GM12865 (cell line): ENCODE results near the gene SPATA7.

ENCODE experiments used
- DNase-seq: peaks from one replicate; pipeline ENCODE4 v3.0.0; 2010; ENCODE audit warnings: low read depth
- H3K4me3 ChIP-seq: 2 replicates; pipeline ENCODE4 v1.5.1; 2011; ENCODE audit warnings: mild to moderate bottlenecking, low read depth, low read length, control low read depth
- TF ChIP-seq, protein P1 (sequence below): IDR thresholded peaks from 2 replicates; pipeline ENCODE4 v1.5.1; 2011; ENCODE audit warnings: low read length, control low read depth, low read depth, inconsistent platforms; ENCODE audit not compliant: insufficient read depth; ENCODE audit errors: missing control alignments

Gene SPATA7

GRCh38 chr14:88352698-88353097, 32.8 kb upstream of the SPATA7 start:
- DNase-seq: no peak
- TF ChIP-seq, protein P1, sequence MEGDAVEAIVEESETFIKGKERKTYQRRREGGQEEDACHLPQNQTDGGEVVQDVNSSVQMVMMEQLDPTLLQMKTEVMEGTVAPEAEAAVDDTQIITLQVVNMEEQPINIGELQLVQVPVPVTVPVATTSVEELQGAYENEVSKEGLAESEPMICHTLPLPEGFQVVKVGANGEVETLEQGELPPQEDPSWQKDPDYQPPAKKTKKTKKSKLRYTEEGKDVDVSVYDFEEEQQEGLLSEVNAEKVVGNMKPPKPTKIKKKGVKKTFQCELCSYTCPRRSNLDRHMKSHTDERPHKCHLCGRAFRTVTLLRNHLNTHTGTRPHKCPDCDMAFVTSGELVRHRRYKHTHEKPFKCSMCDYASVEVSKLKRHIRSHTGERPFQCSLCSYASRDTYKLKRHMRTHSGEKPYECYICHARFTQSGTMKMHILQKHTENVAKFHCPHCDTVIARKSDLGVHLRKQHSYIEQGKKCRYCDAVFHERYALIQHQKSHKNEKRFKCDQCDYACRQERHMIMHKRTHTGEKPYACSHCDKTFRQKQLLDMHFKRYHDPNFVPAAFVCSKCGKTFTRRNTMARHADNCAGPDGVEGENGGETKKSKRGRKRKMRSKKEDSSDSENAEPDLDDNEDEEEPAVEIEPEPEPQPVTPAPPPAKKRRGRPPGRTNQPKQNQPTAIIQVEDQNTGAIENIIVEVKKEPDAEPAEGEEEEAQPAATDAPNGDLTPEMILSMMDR: no peak
- no peak overlapping the region for H3K4me3 ChIP-seq

DNA sequence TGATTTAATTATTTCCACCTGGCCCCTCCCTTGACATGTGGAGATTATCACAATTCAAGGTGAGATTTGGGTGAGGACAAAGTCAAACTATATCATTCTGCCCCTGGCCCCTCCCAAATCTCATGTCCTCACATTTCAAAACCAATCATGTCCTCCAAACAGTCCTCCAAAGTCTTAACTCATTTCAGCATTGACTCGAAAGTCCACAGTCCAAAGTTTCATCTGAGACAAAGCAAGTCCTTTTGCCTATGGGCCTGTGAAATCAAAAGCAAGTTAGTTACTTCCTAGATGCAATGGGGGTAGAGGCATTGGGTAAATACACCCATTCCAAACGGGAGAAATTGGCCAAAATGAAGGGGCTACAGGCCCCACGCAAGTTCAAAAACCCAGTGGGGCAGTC, 31.1 kb upstream of the SPATA7 start:
- DNase-seq: no peak
- H3K4me3 ChIP-seq: no peak overlapping the region
- TF ChIP-seq, protein P1: no peak

DNA sequence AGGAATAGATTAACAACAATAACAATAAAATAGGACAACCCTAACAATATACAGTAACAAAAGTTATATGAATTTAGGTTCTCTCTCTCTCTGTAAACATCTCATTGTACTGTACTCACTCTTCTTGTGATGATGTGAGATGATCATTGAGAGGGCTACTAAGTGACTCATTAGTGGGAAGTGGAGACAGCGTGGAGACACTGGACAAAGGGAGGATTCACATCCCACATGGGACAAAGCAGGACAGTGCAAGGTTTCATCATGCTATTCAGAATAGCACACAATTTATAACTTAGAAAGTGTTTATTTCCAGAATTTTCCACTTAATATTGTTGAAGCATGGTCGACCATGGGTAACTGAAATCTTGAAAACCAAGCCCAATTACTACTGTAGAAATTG, 26.0 kb upstream of the SPATA7 start:
- TF ChIP-seq, protein P1: no peak
- no peak overlapping the region for H3K4me3 ChIP-seq
- DNase-seq: no peak

DNA sequence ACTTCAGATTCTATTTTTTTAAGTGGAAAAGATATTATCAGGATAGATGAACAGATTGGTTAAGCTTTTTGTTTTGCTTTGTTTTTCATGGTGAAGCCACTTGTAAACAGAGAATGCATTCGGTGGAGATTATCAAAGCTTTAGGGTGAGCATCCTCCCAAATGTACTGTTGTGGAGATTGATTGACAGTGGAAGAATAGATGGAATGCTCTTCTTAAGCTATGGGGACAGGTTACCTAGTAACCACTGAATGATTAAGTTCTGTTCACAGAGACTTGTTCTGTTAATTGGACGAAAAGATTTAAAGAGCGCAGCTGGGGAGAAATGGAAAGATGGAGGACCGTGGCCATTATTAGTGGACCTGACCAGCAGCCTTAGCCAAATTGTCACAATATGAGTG, 21.8 kb upstream of the SPATA7 start:
- DNase-seq: no peak
- H3K4me3 ChIP-seq: no peak overlapping the region
- TF ChIP-seq, protein P1: no peak

- no peak for DNase-seq
- TF ChIP-seq, protein P1: no peak
- H3K4me3 ChIP-seq: no peak overlapping the region
Observed at GRCh38 chr14:88364710-88365413, 20.6 kb upstream of the SPATA7 start.

DNA sequence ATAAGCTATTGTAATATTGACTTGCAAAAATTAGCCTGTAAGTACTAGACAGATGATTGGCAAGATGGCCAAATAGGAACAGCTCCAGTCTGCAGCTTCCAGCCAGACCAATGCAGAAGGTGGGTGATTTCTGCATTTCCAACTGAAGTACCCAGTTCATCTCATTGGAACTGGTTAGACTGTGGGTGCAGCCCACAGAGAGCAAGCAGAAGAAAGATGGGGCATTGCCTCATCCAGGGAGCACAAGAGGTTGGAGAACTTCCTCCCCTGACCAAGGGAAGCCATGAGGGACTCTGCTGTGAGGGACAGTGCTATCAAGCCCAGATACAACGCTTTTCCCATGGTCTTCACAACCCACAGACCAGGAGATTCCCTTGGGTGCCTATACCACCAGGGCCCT, 16.0 kb upstream of the SPATA7 start:
- TF ChIP-seq, protein P1: no peak

More for the DNA sequence above, 16.0 kb upstream of the SPATA7 start:
- no peak for DNase-seq
- H3K4me3 ChIP-seq: no peak overlapping the region
